ENCODE data around the gene PLA2G4A. TPM values are rescaled to one million over a fixed set of nuclear protein-coding genes. Genes with fewer than 3 reads are reported as not detected.

PLA2G4A gene
- polyA plus RNA-seq, 4 donors = 6.6 to 10.1 (median 9.0) TPM

- no peak for DNase-seq (ENCODE audit: low read depth in 4 of 4, low spot score in 2 of 4)
These were observed 137.7 kb downstream of the PLA2G4A start for GRCh38 chr1:186966456-186966855.

- DNase-seq (ENCODE audit: low read depth in 4 of 4, low spot score in 2 of 4) = no peak
These were observed 139.1 kb downstream of the PLA2G4A start for GRCh38 chr1:186967656-186968394.

- DNase-seq (ENCODE audit: low read depth in 4 of 4, low spot score in 2 of 4) = no peak
These were observed 146.0 kb downstream of the PLA2G4A start for GRCh38 chr1:186974774-186975181.

DNA sequence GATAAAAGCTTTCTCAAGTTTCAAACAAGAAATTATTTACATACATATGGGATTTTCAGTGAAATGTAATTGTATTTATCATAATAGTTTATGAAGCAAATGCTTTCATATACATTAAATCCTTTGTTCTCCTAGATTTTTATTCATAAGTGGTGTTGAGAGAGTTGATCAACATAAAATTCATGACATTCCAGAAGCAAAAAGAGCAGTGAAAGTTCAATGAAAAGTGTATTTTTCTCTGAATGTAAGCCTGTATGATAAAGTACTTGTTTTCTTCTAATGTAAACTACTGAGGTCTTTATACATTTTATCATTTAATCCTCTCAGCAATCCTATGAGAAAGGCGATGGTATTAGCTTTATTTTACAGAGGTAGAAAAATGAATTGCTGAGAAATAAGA, 146.5 kb downstream of the PLA2G4A start:
- no peak for DNase-seq (ENCODE audit: low read depth in 4 of 4, low spot score in 2 of 4)

DNA sequence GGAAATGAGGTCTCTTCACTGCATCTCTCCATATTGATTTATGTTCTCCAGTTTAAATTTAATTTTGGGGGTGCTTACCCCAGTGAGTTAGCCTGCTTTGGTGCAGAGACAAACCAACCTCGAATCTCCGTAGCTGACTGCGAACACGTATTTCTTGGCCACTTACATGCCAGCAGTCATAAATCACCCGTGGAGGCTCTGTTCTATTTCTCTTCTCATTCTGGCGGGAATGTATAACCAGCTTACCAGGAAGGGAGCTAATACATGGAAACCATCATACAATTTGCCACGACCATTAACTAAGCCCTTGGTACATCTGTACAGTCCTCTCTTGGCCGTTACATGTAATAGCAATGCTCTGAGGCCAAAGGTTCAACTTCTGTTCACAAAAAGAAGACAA, 148.0 kb downstream of the PLA2G4A start:
- DNase-seq (ENCODE audit: low read depth in 4 of 4, low spot score in 2 of 4) = no peak

DNA sequence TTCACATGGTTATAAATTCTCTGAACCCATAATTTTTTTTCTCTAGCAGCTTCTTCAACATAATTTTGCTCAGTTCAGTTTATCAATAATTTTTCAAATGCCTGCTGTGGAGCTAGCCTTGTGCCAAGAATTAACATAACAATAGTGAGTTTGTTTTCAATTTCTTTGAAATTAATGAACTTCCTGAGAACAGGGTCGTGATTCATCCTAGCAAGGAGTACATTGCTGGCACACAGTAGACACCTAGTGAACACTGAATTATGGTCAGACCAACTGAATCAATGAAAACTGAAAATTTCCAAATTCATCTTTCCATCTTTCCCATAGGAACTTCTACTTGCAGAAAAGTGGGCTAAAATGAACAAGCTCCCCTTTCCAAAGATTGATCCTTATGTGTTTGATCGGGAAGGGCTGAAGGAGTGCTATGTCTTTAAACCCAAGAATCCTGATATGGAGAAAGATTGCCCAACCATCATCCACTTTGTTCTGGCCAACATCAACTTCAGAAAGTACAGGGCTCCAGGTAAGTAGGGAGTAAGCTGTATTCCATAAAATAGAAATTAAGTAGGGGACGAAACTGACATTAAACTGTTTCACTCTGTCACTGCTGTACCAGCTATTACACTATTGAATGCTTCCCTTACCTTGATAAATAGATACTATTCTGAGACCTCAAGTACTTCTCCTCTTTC, 148.7 kb downstream of the PLA2G4A start:
- no peak for DNase-seq (ENCODE audit: low read depth in 4 of 4, low spot score in 2 of 4)

GRCh38 chr1:186978596-186979556, 150.1 kb downstream of the PLA2G4A start:
- DNase-seq (ENCODE audit: low read depth in 4 of 4, low spot score in 2 of 4) = no peak

GRCh38 chr1:186980400-186980799, 151.7 kb downstream of the PLA2G4A start:
- DNase-seq (ENCODE audit: low read depth in 4 of 4, low spot score in 2 of 4) = no peak

DNA sequence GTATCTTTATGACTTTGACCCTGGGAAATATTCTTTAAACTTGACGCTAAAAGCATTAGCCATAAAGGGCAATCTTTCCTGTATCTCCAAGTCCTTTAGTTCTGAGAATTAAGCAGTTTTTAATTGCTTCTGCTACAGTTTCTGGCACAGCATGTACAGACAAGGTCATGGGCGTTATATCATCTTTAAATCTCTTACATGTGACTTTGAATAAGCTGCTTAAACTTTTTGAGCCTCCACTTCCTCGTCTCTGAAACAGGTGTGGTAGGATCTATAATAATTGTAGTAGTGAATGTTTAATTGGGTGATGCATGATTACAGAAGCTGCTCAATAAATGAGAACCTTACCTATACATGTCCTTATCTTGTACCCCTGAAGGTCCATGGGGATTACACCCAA, 153.4 kb downstream of the PLA2G4A start:
- no peak for DNase-seq (ENCODE audit: low read depth in 4 of 4, low spot score in 2 of 4)

GRCh38 chr1:186983327-186983726, 154.6 kb downstream of the PLA2G4A start:
- DNase-seq (ENCODE audit: low read depth in 4 of 4, low spot score in 2 of 4) = no peak

- DNase-seq (ENCODE audit: low read depth in 4 of 4, low spot score in 2 of 4) = no peak
These were observed 156.2 kb downstream of the PLA2G4A start for GRCh38 chr1:186984959-186985358.

DNA sequence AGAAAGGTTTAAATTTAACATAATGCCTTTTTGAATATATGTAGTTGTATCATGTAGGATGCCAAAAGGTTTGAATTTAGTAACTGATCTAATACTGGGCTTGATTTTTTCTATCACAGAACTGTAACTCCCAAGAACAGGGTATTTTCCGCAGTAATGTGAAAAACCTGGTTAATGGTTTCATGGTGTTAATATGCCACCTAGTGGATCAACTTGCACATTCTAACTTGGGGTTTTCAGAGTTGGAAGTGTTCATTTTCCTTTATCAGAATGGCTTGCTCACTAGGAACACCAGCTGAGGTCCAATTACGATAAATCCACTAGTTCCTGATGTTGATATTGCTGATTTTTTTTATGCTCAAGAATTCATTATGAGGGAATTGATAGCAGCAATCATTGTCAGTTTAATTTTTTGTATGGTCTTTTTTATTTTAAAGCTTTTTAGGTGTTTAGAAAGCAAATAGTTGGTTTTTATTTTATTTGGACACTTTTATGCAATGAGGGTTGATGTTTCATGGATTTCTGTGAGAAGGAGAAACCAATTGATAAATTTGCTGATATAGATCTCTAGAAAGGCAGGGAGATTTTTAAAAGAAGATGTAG, 157.2 kb downstream of the PLA2G4A start:
- peak; percentile 2 to 46 (median 22) for DNase-seq (ENCODE audit: low read depth in 4 of 4, low spot score in 2 of 4)

- no peak for DNase-seq (ENCODE audit: low read depth in 4 of 4, low spot score in 2 of 4)
These were observed 158.3 kb downstream of the PLA2G4A start for GRCh38 chr1:186987065-186987464.

- DNase-seq (ENCODE audit: low read depth in 4 of 4, low spot score in 2 of 4) = no peak
These were observed 159.0 kb downstream of the PLA2G4A start for GRCh38 chr1:186987769-186988168.

- no peak for DNase-seq (ENCODE audit: low read depth in 4 of 4, low spot score in 2 of 4)
These were observed 165.2 kb downstream of the PLA2G4A start for GRCh38 chr1:186993996-186994395.

- DNase-seq (ENCODE audit: low read depth in 4 of 4, low spot score in 2 of 4) = no peak
These were observed 166.1 kb downstream of the PLA2G4A start for GRCh38 chr1:186994897-186995296.

DNA sequence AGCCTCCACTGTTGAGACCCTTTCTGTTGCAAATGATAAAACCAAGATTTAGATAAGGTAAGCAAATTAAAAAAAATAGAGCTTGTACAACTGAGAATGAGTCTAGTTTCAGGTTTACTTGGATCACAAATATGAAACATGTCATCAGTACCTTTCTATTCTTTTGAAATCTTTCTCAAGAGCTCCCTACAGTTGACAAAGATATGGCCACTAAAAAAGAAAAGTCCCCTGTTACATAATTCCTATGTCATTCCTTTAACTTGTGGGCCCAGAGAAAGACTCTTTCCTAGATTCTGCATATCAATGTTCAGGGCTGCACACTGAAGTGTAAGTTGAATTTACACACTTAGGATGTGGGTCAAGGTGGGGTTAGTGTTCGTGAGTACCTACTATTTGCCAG, 168.1 kb downstream of the PLA2G4A start:
- no peak for DNase-seq (ENCODE audit: low read depth in 4 of 4, low spot score in 2 of 4)

DNA sequence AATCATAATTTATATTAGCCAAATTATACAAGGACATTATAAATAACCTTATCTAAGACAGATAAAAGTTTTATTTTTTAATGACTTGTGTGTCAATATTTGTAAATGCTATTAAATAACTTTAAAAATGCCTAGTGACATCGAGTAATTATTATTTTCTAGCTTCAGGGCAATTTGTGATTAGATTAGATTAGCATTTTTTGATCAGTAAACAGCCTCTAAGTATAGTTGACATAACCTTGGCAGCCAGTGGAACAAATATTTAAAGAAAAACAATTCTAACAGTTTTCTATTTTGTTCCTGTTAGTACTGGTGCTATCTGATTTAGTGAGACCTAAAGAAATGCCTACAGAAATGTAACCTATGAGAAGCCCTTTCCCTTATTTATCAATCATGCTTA, 169.1 kb downstream of the PLA2G4A start:
- DNase-seq (ENCODE audit: low read depth in 4 of 4, low spot score in 2 of 4) = no peak

DNA sequence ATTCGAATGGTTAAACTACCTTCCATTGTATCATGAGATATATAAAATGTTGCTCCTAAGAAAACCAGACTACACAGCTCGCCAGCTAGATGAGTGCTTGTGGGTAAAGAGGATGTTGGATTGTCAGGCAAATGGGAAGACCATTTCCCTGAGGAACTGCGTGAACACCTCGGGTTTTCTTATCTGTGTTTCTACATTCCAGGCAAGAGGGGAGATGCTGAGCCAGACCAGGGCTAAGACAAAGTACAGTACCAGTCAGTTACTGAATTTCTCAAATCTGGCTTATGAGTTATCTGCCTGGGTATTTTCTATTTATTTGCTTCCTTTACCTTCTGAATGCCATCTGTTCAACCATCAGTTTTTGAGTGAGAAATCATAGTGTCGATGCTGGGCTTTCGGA, 170.8 kb downstream of the PLA2G4A start:
- DNase-seq (ENCODE audit: low read depth in 4 of 4, low spot score in 2 of 4) = no peak

- no peak for DNase-seq (ENCODE audit: low read depth in 4 of 4, low spot score in 2 of 4)
These were observed 172.6 kb downstream of the PLA2G4A start for GRCh38 chr1:187001198-187001889.
